Stimulated activated naive CD4-positive, alpha-beta T cell (primary cell): ENCODE measurements around the gene BCAS4.
"Not testable (repeated sequence)": the region's sequence is repeated elsewhere in the genome, so short reads cannot be mapped to it uniquely, and the experiment has no call there.

Source experiments
- DNase-seq, 6 experiments: peaks; one replicate each; lab custom pipeline; 2025; lab: John Stamatoyannopoulos, UW

The BCAS4 gene

DNA sequence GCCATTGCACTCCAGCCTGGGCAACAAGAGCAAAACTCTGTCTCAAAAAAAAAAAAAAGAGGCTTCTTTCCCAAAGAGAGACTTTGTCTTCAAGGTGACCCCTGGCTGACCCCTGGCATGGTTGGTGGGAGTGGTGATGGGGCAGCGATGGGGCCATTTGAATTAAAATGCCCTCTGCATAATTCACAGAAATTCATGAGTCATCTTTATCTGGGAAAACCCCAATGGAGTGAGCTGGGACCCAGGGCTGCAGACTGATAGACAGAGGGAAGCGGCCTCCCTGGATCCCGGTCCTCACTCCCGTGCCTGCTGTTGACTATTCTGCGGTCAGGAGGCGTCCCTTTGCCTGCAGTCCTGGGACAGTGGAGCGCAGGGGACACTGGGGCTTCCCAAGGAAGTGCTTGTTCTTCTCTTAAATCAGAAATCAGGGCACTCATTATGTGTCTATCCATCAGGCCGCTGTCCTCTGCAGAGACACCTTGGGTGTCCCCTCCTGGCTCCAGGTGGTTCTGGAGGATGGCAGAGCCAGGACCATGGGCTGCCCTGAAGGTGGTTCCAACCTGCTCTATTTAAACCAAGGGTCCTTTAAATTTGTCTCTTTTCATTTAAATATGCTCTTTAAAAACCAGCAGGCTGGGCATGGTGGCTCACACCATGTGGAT, 23.3 kb upstream of the BCAS4 start:
- not testable (repeated sequence) for DNase-seq

DNA sequence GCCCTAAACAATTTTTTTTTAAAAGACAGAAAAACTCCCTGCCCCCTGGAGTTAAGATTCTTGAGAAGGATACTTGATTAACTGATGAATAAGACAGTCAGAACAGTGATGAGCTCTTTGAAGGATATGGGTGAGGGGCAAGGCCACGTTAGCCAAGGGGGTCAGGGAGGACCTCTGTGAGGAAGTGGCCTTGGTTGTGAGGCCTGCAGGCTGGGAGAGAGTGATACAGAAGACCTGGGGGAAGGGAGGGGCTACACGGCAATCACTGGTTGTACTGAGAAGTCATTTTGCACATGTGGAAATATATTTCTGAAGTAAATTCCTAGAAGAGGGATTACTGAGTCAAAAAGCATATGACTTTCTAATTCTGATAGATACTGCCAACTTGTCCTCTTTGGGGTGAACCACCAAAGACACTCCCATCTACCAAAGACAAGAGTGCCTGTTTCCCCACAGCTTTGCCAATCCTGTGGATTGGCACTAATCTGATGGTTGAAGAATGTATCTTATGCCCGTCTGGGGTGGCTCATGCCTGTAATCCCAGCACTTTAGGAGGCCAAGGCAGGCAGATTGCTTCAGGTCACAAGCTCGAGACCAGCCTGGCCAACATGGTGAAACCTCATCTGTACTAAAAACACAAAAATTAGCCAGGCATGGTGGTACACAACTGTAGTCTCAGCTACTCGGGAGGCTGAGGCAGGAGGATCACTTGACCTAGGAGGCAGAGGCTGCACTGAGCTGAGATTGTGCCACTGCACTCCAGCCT, 22.3 kb upstream of the BCAS4 start:
- DNase-seq: no peak

DNA sequence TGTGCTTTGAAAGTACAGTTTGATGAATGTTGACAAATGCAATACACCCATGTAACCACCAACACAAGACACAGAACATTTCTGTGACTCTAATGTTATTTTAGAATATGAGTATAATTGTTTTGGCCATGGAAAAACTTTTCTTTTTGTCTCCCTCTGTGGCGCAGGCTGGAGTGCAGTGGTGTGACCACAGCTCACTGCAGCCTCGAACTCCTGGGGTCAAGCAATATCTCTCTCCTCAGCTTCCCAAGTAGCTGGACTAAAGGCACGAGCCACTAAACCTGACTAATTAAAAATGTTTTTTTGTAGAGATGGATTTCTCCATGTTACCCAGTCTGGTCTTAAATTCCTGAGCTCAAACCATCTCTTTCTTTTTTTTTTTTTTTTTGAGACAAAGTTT, 20.3 kb upstream of the BCAS4 start:
- DNase-seq: no peak

DNA sequence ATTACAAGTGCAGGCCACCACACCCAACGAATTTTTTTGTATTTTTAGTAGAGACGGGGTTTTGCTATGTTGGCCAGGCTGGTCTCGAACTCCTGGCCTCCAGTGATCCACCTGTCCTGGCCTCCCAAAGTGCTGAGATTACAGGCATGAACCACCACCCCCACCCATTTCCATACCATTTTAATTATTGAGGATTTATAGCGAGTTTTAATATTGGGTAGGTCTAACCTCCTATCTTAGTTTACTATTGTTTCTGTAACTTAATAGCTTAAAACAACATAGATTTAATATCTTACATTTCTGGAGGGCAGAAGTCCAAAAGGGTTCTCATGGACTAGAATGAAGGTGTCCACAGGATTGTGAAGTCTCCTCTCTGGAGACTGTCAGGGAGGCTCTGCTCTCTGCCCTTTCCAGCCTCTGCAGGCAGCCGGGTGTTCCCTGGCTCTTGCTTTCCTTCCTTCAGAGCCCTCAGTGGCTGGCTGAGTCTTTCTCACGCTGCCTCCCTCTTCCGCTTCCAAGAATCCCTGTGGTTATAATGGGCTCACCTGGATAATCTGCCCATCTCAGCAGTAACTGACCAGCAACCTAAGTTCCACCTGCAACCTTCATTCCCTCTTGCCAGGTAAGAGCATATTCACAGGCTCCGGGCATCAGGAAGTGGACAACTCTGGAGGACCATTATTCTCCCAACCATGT, 18.6 kb upstream of the BCAS4 start:
- DNase-seq: no peak

DNA sequence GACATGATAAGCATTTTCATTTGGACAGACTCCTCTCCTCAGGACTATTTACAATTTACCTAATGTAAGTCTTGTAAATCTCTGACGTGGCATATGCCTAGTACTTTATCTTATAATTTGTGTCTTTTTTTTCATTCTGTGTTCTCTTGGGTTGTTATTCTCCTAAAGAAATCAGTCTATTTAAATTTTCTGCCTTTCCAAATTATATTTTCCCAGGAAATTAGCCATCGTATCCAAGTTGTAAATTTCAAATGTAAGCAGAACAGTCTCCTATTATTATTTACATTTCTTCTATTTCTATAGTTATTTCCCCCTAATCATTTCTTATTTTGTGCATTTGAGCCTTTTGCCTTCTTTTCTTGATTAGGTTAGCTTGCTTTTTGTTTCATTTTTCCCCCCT, 17.5 kb upstream of the BCAS4 start:
- DNase-seq: no peak

DNA sequence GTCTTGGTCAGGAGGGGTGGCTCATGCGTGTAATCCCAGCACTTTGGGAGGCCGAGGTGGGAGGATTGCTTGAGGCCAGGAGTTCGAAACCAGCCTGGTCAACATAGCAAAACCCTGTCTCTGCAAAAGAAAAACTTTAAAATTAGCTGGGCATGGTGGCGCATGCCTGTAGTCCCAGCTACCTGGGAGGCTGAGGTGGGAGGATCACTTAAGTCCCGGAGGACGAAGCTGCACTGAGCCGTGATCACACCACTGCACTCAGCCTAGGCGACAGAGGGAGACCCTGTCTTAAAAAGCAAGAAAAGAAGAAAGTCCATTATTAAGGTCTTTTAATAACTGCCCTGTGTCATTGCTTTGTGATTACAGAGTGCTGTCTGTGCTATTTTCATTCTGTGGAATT, 15.9 kb upstream of the BCAS4 start:
- DNase-seq: not testable (repeated sequence)

DNA sequence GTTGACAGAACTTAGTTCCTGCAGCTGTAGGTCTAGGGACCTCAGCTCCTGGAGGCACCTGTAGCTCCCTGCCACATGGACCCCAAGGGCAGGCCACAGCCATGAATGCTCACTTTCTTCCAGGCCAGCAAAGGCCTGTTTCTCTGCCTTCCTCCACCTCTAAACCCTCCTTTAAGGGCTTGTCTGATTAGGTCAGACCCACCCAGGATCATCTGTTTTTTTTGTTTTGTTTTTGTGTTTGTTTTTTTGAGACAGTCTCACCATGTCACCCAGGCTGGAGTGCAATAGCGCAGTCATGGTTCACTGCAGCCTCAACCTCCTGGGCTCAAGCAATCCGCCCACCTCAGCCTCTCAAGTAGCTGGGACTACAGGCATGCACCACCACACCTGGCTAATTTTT, 11.5 kb upstream of the BCAS4 start:
- DNase-seq: no peak

DNA sequence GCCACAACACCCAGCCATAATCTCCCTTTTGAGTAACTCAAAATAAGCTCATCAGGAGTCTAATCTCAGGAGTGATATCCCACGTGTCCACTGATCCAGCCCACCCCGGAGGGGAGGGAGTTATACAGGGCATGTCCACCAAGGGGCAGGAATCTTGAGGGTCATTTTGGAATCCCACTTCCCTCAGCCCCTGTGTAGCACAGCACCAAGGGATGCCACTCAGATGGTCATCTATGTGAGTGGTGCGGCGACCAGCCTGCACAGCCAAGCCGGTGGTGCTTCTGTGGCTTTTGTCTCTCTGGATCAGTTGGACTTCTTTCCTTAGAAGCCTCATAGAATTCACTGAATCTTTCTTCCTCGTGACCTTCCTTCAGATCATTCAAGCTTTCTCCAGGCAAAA, 11.0 kb upstream of the BCAS4 start:
- no peak for DNase-seq

DNA sequence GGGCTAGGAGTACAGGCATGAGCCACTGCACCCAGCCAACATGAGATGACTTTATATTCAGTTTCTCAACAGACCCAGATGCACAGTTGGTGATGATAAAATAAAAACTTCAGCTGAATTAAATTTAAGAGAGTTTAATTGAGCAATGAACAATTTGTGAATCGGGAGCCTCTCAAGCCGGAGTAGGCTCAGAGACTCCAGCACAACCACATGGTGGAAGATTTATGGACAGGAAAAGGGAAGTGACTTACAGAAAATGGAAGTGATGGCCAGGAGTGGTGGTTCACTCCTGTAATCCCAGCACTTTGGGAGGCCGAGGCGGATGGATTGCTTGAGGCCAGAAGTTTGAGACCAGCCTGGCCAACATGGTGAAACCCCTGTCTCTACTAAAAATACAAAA, 10.4 kb upstream of the BCAS4 start:
- no peak for DNase-seq

DNA sequence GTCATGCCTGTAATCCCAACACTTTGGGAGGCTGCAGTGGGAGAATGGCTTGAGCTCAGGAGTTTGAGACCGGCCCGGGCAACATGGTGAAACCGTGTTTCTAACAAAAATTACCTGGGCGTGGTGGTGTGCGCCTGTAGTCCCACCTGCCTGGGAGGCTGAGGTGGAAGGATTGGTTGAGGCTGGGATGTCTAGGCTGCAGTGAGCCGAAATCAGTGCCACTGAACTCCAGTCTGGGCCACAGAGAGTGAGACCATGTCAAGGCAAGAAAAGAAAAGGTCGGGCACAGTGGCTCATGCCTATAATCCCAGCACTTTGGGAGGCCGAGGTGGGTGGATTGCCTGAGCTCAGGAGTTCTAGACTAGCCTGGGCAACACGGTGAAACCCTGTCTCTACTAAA, 8.2 kb upstream of the BCAS4 start:
- DNase-seq: no peak

DNA sequence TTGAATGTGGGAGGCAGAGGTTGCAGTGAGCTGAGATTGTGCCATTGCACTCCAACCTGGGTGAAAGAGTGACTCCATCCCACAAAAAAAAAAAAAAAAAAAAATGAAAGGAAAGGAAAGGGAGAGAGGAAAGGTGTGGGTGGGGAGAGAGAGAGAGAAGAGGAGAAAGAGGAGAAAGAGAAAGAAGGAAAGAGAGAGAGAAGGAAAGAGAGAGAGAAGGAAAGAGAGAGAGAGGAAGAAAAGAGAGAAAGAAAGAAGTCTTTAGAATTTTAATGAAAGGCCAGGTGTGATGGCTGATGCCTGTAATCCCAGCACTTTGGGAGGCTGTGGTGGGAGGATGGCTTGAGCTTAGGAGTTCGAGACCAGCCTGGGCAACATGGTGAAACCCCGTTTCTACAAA, 7.7 kb upstream of the BCAS4 start:
- DNase-seq: no peak

DNA sequence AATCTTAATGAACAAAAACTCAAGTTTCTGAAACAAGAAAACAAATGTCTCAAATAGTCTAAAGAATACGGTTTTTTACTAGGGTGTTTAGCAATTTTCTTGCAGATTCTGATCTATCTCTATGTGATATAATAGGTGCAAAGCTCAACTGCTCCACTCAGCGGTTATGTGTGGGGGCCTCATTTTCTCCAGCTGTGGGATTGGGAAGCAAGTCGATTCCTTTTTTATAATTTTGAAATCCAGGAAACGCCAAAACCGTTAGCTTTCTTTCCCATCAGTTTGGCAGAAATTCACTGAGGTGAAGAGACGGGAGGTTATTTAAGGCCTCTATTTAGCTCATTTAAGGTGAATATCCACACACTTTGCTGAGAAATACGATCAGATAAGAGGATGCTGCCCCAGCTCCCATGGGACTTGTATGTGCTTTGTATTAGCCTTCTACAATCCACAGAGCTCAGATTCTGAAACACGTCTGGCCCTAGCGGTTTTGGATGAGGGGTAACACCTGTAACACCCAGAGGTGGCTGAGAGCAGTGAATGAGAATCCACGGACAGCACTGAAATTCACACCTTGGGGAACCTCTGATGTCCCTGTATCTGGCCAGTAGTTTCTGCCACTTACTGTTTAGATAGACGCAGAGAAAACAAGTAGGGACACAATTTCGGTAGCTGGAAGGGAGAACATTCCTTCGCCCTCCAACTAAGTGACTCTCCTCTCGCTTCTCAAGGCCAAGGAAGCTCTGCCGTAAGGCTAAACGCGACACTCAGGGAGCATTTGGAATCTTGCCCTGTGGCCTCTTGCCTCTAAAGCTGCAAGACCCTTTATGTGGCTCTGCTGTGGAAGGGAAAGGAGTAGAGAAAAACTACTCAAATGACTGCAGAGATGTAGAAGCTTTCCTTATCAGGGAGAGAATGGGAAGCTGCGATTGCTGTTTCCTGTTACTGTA, 6.5 kb upstream of the BCAS4 start:
- DNase-seq: no peak

DNA sequence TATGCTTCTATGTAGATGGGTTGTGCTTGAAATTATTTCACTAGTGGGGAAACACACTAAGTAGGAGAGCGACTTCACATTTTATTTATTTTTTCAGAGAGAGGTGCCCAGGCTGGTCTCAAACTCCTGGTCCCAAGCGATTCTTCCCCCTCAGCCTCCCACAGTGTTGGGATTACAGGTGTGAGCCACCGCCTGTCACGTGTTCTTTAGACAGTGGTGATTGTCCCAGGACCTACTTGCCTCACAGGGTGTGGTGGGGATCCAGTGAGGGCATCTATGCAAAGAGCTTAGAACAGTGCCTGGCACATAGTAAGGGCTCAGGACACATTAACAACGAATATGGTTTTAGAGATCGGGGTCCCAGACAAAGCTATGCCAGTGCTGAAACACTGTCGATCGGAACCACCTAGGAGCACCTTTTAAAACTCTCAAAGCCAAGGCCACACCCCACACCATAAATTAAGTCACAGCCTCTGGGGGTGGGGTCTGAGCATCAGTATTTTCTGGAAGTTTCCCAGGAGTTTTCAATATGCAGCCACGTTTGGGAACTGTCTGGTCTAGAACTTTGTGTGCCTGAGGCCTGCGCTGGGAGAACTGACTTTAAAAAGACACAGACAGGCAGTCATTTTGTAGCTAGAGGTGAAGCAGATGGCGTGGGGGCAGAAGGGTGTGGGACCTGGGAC, 4.8 kb upstream of the BCAS4 start:
- no peak for DNase-seq

DNA sequence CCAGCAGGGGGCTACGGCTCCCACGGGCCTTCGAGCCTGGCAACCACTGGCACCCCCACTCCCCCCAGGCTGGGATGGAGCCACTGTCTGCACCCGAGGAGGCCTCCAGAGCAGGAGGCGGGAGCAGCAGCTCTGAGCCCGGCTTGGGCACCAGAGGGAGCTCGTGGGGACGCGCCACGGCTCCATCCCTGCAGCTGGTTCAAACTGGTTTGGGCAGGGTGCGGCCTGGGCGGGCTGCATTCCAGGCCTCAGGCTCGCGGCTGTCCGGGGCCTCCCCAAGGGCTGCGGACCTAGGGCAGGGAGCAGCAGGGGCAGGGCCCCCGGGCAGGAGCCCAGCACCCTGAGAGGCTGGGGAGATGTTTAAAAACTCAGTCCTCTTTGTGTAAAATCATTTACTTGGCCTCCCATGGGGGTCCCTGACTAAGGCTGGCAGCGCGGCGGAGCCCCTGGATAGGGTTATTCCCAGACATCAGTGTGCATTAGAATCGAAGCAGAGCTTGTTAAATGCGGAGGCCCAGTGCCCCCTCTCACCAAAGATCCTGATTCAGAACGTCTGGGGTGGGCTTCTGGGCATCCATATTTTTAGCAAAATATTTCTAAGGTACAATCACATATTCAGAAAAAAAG, 4.1 kb upstream of the BCAS4 start:
- peak; percentile 57 to 80 (median 70) for DNase-seq

DNA sequence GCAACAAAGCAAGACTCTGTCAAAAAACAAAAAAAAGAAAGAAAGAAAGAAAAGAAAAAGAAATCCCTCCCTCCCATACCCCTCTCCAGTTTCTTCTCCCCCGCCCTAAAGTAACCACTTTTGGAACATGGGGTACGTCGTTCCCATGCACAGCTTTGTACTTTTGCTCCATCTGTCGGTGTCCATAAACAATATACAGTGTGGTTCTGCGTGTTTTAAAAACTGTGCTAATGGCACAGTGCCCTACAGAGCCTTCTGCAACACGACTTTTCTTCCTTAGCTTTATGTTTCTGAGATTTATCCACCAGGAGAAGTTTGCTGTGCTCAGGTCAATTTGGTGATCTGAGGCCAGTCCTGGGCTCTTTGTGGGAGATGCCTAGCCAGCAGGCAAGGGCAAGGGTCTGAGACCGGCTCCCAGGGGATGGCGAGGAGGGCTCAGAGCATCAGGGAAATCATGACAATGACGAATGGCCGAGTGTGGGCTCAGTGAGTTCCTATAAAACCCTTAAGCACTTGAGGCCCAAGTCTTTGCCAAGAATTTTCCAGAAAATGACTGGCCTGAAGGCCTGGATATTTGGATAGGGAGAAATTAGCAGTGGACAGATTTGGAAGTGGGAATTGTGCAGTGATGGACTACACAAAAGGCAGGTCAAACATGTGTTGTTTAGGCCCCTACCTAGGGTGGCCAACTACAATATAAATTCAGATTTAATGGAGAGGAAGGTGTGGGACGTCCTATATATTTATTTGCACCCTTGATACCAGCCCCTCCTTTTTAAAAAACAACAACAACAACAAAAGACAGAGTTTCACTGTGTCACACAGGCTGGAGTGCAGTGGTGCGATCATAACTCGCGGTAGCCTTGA, 1.9 kb upstream of the BCAS4 start:
- peak in 1 of 6 experiments; percentile 36 for DNase-seq

DNA sequence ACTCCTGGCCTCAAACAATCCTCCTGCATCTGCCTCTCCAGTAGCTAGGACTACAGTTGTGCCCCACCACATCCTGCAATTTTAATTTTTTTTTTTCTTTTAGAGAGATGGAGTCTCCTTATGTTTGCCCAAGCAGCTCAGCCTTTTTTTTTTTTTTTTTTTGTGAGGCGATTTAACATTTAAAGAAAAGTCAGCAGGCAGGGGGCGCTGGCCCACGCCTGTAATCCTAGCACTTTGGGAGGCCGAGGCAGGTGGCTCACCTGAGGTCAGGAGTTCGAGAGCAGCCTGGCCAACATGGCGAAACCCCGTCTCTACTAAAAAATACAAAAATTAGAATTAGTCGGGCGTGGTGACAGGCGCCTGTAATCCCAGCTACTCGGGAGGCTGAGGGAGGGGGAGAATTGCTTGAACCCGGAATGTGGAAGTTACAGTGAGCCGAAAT, 1.3 kb upstream of the BCAS4 start:
- peak in 4 of 6 experiments; percentile 11 to 38 (median 34) for DNase-seq

DNA sequence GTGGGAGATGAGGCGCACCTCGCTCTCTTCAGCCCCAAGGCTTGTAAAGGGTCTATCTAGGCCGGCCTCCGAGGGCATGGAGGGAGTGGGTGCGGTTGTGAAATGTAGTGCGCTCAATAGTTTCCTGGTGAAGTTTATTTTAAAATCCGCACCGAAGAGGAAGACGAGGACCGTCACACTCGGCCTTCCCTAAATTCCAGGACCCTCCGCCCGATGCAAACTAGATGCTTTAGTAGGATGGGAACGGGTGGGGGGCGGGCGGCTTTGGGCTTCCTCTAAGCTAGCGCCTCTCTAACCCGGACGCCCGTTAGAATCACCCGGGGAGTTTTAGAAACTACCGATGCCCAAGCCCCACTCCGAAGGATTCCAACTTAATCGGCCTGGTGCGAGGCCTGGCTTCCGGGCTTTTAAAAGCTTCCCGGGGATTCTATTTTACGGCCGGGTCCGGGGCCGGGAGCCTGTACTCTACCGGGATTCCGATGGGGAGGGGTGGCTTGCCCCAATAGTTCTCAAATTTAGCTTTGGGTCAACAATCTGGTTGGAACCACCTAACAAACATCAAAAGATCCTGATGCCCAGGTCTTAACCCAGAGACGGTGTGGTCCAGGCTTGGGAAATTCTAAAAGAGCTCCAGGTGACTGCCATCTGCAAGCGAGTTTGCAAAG, 548 bp upstream of the BCAS4 start:
- no peak for DNase-seq

DNA sequence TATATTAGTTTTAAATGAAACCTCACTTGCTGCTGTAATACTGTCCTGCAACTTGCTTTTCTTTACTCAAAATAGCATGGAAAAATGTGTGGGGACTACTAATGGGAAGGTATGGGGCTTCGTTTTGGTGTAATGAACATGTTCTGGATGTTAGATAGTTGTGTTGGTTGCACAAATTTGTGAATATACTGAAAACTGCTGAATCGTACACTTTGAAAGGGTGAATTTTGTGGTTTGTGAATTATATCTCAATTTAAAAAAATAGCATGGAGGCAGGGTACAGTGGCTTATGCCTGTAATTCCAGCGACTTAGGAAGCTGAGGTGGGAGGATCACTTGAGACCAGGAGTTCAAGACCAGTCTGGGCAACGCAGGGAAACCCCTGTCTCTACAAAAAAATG, 2.3 kb downstream of the BCAS4 start:
- no peak for DNase-seq

DNA sequence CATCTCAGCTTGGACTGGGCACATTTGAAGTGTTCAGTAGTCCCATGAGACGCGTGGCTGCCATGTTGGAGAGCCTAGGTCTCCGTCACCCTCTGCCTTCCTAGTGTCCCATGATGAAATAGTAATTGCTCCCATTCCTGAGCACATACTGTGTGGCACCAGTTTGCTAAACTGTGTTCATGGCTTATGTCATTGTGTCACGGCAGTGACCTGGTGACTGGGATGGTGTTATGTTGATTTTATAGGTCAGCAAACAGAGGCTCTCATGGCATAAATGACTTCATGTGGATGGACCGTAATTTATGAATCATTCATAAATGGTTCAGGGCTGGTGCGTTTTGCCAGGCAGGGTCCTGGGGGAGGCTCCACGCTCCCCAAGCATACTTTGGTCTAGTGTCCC, 3.8 kb downstream of the BCAS4 start:
- DNase-seq: no peak
